GM12872 (cell line): Measurements from ENCODE around the gene ANKRD35.

ENCODE experiments used
- CTCF ChIP-seq: IDR thresholded peaks from 3 replicates; pipeline ENCODE4 v1.5.1; 2011; ENCODE audit warnings: low read depth, mild to moderate bottlenecking, low read length, moderate library complexity; ENCODE audit not compliant: insufficient read depth

ANKRD35 gene

GRCh38 chr1:145918992-145919939, 33.6 kb upstream of the ANKRD35 start:
- no peak for TF ChIP-seq CTCF

- no peak for TF ChIP-seq CTCF
These were observed 32.7 kb upstream of the ANKRD35 start, which contains the start of gene PEX11B for GRCh38 chr1:145918144-145918991. Gene PEX11B, minus strand, starts transcription at chr1:145918717. Its CDS starts 29 bp downstream, at chr1:145918688.

GRCh38 chr1:145917595-145917994, 31.9 kb upstream of the ANKRD35 start:
- no peak for TF ChIP-seq CTCF

- TF ChIP-seq CTCF, result no peak
These were observed 31.1 kb upstream of the ANKRD35 start for GRCh38 chr1:145916745-145917144.

- no peak for TF ChIP-seq CTCF
These were observed 26.5 kb upstream of the ANKRD35 start for GRCh38 chr1:145912128-145912641.

GRCh38 chr1:145908653-145909052, 23.0 kb upstream of the ANKRD35 start:
- TF ChIP-seq CTCF, result no peak
